Measurements from ENCODE around the gene GTF3C4. TPM values are rescaled to one million over a fixed set of nuclear protein-coding genes. Genes with fewer than 3 reads are reported as not detected.

Gene GTF3C4
- total and polyA plus RNA-seq, 2 of the 13 experiments (the other 11 are each of a cell fraction or from before 2014, with no cell fraction given) = 2.6 to 12.9 TPM

GRCh38 chr9:132645306-132645705 is 25.0 kb upstream of the GTF3C4 start (continued):
- TF ChIP-seq CTCF (CRISPR knock-in tag; IDR thresholded peaks at IDR 0.05) = no peak
- TF ChIP-seq NFKB2 (CRISPR knock-in tag; IDR thresholded peaks at IDR 0.05; ENCODE audit: borderline replicate concordance) = no peak
- TF ChIP-seq ZMAT3 (CRISPR knock-in tag; conservative IDR thresholded peaks at IDR 0.05) = no peak
- no peak for TF ChIP-seq CHD2 (IDR thresholded peaks at IDR 0.05; ENCODE audit: low read depth, low read length)
- TF ChIP-seq U2AF2 (IDR thresholded peaks at IDR 0.05; ENCODE audit: low read depth, low read length) = no peak
- TF ChIP-seq HOXA7 (CRISPR knock-in tag; IDR thresholded peaks at IDR 0.05) = no peak

GRCh38 chr9:132645711-132646110 is 24.6 kb upstream of the GTF3C4 start:
- 97% methylated on average over 15 of the region's 15 CpGs for WGBS (ENCODE audit: low lambda C conversion rate)
- no peaks in the 10 kb centered on the region for H3K27me3 ChIP-seq (ENCODE audit: control insufficient read depth in 1 of 2, insufficient read depth in 2 of 2, low read length in 2 of 2)
- peaks cover 29 to 87% of the 10 kb centered on the region in 2 experiments for H3K36me3 ChIP-seq (replicated peaks in 1 of 2; ENCODE audit: control insufficient read depth in 1 of 2, insufficient read depth in 2 of 2, low read length in 2 of 2)
- ATAC-seq (no peak), DNase-seq (ENCODE audit: low spot score) (no peak), FAIRE-seq (no peak)
- H3K4me3 ChIP-seq (replicated peaks in 1 of 3; ENCODE audit: insufficient read depth in 1 of 3, low read depth in 2 of 3, low read length in 3 of 3) = no peak overlapping the region
- H3K4me2 ChIP-seq (ENCODE audit: low read depth, low read length) = no peak overlapping the region
- no peak overlapping the region for H3K27ac ChIP-seq (ENCODE audit: extremely low read length, insufficient read depth, low read length)
- TF ChIP-seq HHEX (CRISPR knock-in tag; IDR thresholded peaks at IDR 0.05) (no peak), ZNF619 (CRISPR knock-in tag; IDR thresholded peaks at IDR 0.05) (no peak), KDM5A (IDR thresholded peaks at IDR 0.05; ENCODE audit: borderline replicate concordance, low read length) (no peak), ZNF776 (CRISPR knock-in tag; IDR thresholded peaks at IDR 0.05) (no peak), ZFX (CRISPR knock-in tag; IDR thresholded peaks at IDR 0.05; ENCODE audit: low read depth) (no peak)
- ChIA-PET POLR2A (interaction anchor here (1.3 kb wide), 1 partner anchor 24 kb away, joined by 5 read pairs; the partner anchor contains the start of gene DDX31), CTCF (ENCODE audit: low intra/inter-chr PET ratio, low total read pairs) (no interaction called here)
- no TSS peak for BruUV-seq (replicated peaks)
- H4K20me1 ChIP-seq (ENCODE audit: insufficient read depth, low read length) = no peaks in the 10 kb centered on the region
- H3K9ac ChIP-seq (ENCODE audit: insufficient read depth, low read depth, low read length) = no peak overlapping the region
- peaks cover 13% of the 10 kb centered on the region for H3K4me1 ChIP-seq (ENCODE audit: insufficient read depth, low read length)
- H3K9me3 ChIP-seq (ENCODE audit: low read length) = no peaks in the 10 kb centered on the region
- H2AFZ ChIP-seq (ENCODE audit: low read length) = no peak overlapping the region
- intact Hi-C loops (cut with micrococcal nuclease; ENCODE audit: unreplicated experiment) (no loop called here), in situ Hi-C loops (cut with HindIII; ENCODE audit: extremely low pct_ligation_motif_present, low pct_unique_long_range_greater_than_20kb) (no loop called here)
- no peaks in the 10 kb centered on the region for H3K79me2 ChIP-seq (ENCODE audit: insufficient read depth, low read length)
